ENCODE data around the gene PDE1C.

Gene PDE1C

DNA sequence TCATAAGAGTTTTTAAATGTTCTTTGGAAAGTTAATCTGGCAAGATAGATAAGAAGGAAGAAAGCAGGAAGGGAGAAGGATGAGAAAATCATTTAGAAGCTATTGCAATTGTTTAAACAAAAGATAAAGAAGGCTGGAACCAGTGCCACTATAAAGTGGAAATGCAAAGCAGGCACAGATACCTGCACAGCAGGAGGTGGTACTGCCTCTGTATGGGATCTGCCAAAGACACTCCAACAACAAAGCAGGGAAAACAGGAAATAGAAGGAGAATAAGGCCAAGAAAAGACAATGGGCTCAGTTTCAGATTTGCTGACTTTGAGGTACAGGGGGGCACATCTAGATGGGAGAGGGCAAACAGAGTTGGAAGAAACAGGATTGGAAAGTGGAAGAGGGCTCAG lies 244.6 kb downstream of the PDE1C start:
- DNase-seq: no peak

DNA sequence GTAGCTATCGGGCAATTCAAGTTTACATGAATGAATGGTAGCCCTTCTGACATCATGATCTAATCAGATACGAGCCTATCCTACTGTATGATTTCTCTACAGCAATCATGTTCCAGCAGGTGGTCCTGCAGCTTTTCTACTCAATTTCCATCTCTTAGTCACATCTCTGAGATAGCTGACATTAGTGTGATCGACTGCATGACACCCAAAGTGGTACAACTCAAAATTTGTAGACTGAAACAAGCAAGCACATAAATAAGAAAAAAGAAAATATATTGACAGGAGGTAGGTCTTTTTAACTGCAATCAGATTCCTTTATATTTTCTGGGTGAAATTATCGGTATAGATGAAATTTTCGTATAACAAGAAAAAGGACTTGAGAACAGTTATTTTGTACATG lies 251.2 kb downstream of the PDE1C start:
- DNase-seq: no peak

- no peak for DNase-seq
Measured at GRCh38 chr7:31816810-31817209, 253.4 kb downstream of the PDE1C start.

- DNase-seq: no peak
Measured at GRCh38 chr7:31815796-31816195, 254.4 kb downstream of the PDE1C start.

- DNase-seq: peak; percentile 6
Measured at GRCh38 chr7:31814187-31814586, 256.0 kb downstream of the PDE1C start.

DNA sequence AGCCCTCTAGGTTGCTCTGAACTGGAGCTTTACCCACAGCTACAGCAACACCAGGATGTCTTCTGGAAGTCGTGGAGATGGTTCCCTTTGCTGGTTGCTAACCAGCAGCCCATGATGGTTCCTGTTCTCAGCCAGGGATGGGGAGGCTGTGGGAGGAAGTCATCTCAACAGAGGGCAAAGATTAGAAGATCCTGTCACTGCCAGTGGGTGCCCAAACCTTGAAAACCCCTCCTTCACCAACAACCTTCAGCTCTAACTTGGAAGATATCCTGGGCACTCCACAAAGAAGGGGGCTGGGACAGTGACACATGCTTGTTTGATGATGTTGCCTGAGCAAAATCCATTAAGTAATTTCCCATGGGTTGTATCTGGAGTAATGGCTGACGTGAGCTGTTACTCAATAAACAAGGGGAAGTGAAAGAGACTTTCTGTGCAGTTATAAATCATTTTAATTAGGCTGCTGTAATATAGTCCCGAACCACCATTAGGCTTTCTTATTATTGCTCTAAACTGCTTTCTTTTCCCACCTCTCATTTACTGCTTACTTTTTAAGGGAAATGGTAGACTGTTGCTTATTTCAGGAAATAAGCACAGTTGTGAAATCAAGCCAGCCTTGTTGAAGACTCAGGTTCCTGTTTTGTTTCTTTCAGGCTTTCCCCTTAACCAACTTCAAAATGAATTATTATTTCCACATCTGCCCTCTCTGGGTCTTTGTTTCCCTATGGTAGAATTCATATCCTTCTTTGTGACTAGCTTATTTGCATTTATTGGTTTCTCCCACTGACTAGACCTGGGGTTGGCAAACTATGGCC lies 258.4 kb downstream of the PDE1C start:
- no peak for DNase-seq

- peak; percentile 25 for DNase-seq
Measured at GRCh38 chr7:31805209-31805818, 264.9 kb downstream of the PDE1C start.

- no peak for DNase-seq
Measured at GRCh38 chr7:31796375-31796774, 273.8 kb downstream of the PDE1C start.

- DNase-seq: no peak
Measured at GRCh38 chr7:31794851-31795344, 275.3 kb downstream of the PDE1C start.

DNA sequence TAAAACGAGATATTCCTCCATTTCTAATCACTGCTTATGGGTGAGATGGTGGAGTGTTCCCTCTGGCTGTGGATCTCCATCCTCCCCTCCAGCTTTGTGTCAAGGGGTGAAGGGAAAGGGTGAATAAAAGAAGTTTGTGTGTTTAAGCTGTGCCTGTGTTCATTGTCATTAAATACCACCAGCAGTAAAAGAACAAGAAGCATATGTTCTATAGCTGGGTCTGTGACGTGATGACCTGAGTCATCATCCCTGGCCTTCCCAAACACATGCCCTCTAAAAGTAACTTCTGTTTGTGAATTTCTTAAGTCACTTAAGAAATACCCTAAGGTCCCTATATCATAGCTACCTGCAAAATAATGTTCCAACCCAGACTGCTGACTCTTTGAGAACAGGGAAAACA lies 278.3 kb downstream of the PDE1C start:
- no peak for DNase-seq

DNA sequence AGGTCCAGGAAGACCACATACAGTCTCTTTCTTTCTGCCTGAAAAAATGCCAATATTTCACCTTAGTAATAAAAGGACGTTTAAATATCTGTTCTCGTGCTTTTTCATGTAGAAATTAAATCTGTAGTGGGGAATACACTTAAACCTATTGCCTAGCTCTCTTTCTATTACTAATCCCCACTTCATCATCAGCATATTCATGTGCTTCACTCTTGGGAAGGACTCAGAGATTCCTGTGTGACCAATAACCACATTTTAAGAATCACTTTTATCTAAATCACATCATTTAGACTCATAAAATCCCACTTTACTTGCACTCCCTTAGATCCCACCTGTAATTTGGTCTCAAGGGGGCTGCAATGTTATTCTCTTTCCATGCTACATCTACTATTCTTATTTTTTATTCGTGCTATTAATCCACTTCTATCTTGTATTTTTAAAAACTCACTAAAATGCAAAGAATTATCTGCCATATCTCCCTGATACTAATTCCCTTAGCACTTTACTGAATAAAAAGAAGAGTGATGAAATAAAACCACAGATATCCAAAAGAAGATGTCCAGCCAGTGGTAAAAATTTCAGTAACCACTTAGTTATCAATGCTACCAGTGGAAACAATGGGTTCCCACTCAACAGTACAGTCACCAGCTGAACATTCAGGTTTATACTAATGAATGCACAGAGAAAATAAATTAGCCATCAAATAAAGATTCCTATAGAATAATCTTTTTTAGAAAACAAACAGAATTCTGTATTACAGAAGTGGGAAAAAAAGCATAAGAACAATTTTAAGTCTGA lies 281.1 kb downstream of the PDE1C start:
- DNase-seq: no peak

- no peak for DNase-seq
Measured at GRCh38 chr7:31788445-31788844, 281.8 kb downstream of the PDE1C start.

DNA sequence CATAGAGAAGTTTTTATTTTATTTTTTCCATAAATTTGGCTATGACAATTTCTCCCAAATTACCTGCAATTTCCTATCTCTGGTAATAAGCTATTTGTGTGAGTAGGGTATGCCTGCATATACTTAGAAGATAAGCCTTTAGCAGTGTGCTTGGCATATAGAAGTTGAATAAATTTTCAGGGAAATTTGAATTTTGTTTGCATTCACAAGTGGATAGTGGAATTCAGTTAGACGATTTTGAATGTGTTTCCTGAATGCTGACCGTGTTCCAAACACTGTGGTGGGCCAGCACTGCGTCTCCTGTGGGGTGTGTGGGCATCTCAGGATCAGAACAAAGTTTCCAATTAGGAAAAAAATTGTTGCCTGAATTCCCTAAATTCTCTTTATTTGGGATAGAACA lies 283.9 kb downstream of the PDE1C start:
- DNase-seq: no peak

GRCh38 chr7:31785101-31785500 lies 285.1 kb downstream of the PDE1C start:
- DNase-seq: no peak

DNA sequence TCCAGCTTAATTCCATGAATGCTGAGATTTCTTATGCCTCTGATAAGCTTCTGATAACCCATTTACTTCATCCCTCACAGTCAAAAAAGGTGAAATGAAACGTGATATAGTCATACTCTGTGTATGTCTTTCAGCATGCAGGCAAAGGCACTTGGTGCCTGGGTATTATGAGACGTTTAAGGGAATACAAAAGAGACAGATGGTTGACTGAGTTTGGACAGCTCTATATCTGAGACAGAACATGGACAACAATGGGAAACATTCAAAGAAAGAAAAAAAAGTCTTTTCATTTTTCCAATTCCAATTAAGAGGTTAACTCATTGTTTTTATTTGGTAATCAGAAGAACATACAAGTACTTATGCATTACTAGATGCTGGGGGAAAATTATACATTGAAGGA lies 287.0 kb downstream of the PDE1C start:
- no peak for DNase-seq

DNA sequence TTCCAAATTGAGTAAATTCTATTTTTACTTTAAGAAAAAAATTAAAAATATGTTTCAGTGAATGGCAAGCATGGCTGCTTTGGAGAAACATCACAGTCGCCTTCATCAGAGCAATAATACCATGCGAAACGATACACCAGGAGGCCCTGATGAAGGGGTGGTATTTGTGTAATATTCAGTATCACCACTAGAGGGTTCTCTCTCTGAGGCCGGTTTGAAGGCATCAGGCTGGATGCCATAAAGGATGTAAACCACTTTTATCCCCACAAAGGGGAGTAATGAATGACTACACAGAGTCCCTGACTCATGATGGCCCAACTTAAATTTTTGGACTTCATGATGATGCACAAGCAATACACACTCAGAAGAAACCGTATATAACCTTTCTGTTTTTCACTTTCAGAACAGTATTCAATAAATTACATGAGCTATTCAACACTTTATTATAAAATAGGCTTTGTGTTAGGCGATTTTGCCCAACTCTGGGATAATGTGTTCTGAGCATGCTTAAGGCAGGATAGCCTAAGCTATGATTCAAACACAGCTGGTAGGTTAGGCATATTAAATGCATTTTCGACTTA lies 287.7 kb downstream of the PDE1C start:
- peak; percentile 59 for DNase-seq

DNA sequence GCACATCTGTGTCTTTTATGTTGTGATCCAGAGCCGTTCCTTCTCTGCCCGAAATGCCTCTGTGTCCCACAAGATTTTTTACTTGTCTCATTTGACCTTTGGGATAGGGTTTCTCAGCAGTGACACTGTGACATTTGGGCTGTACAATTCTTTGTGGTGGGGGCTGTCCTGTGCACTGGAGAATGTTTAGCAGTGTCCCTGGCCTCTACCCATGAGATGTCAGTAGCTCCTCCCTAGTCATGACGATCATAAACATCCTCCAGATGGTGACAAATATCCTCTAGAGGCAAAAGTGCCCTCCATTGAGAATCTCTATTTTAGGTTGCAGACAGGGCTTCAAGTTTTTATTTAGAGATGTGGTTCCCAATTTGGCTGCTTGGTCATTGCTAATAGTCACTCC lies 291.9 kb downstream of the PDE1C start:
- DNase-seq: no peak

GRCh38 chr7:31776616-31777015 lies 293.6 kb downstream of the PDE1C start:
- DNase-seq: no peak

- no peak for DNase-seq
Measured at GRCh38 chr7:31775556-31775955, 294.7 kb downstream of the PDE1C start.

DNA sequence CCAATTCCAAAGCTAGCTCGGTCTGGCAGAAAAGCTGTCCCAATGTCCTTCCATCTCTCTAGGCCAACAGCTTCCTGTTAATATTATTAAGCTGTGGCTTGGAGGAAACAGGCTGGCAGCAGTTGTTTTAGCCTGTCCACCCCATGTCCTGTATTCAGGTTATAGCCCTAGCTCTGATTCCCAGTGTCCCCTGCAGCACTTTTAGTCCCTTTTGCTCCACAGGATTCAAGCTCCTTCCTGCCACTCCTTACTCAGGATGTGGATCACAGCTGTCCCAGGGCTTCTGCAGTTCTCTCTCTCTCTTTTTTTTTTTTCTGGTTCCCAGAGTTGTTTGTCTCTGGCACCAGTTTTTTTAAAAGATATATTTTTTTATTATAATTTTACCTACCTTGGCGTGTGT lies 298.0 kb downstream of the PDE1C start:
- DNase-seq: no peak

DNA sequence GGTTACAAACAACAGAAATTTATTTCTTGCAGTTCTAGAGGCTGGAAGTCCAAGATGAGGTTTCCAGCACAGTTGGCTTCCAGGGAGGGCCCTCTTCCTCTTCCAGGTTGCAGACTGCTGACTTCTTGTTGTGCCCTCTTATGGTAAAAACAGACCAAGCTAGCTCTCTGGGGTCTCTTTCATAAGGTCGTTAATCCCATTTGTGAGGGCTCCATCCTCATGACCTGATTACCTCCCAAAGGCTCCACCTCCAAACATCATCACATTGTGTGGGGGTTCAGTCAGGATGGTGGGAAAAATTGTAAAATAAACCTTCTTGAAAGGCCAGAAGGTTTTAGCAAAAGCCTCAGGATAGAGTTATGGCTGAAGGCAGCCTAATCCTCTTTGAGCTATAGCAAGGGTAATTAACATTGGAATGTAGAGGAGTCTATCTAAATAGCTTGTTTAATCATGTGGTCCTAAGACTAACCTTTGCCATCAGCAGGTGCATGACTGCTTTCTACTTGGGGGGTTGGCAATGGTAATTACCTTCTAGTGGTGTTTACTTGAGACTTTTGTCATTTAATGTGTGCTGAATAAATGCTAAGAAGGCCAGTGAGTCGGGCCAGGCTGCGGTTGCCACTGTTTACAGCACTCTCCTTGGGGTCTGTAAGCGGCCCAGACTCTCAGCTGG lies 302.4 kb downstream of the PDE1C start:
- no peak for DNase-seq

DNA sequence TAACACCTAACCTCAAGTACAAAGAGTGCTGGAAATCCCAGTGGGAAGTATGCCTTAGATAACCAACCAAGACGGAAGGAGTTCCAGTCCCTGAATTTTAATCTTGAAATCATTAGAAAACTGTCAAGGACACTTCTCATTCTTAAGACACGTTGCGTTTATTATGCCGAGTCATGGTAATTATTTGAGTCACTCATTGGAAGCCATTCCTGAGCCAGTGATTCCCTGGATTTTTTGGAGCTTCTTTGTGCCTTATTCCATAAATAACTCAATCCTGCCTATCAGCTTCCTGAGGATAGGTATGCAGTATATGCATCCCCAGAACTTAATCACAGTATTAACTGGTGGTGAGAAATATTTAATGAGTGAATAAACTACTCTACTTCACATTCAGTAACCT lies 305.7 kb downstream of the PDE1C start:
- DNase-seq: no peak

DNA sequence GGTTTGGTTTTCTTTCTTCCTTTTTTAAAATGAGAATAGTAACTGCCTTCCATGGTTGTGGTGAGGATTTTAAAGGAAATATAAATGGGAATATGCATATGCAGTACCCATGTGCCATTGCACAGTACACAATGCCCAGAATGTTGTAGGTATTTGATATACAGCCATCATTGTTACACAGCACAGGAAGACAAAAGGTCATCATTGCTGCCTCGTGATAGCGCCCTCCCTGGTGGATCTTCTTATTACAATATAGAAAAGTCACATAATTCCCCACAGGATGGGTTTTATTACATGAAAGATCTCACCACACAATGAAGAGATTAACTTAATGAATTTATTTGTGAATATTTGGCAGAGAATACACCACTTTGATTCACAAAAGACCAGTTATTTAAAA lies 306.7 kb downstream of the PDE1C start:
- DNase-seq: no peak

Measured in OCI-M1 (cell line).